ENCODE data around the gene KCNQ4.

Gene KCNQ4

GRCh38 chr1:40838980-40839942 is 55.7 kb downstream of the KCNQ4 start:
- no peak for DNase-seq (ENCODE audit: low read depth in 3 of 3, low spot score in 1 of 3)

- no peak for DNase-seq (ENCODE audit: low read depth in 3 of 3, low spot score in 1 of 3)
Measured at GRCh38 chr1:40839943-40840335, 56.4 kb downstream of the KCNQ4 start.

- no peak for DNase-seq (ENCODE audit: low read depth in 3 of 3, low spot score in 1 of 3)
Measured at GRCh38 chr1:40840526-40841323, 57.1 kb downstream of the KCNQ4 start.

- no peak for DNase-seq (ENCODE audit: low read depth in 3 of 3, low spot score in 1 of 3)
Measured at GRCh38 chr1:40841602-40842001, 58.0 kb downstream of the KCNQ4 start.

GRCh38 chr1:40842207-40842606 is 58.6 kb downstream of the KCNQ4 start:
- DNase-seq (ENCODE audit: low read depth in 3 of 3, low spot score in 1 of 3) = no peak

GRCh38 chr1:40842691-40843090 is 59.1 kb downstream of the KCNQ4 start:
- no peak for DNase-seq (ENCODE audit: low read depth in 3 of 3, low spot score in 1 of 3)

- no peak for DNase-seq (ENCODE audit: low read depth in 3 of 3, low spot score in 1 of 3)
Measured at GRCh38 chr1:40844079-40844478, 60.5 kb downstream of the KCNQ4 start.

GRCh38 chr1:40844887-40845878 is 61.6 kb downstream of the KCNQ4 start:
- no peak for DNase-seq (ENCODE audit: low read depth in 3 of 3, low spot score in 1 of 3)

- no peak for DNase-seq (ENCODE audit: low read depth in 3 of 3, low spot score in 1 of 3)
Measured at GRCh38 chr1:40845895-40846294, 62.3 kb downstream of the KCNQ4 start.

GRCh38 chr1:40847023-40847745 is 63.6 kb downstream of the KCNQ4 start:
- DNase-seq (ENCODE audit: low read depth in 3 of 3, low spot score in 1 of 3) = no peak

GRCh38 chr1:40848530-40849189 is 65.1 kb downstream of the KCNQ4 start:
- DNase-seq (ENCODE audit: low read depth in 3 of 3, low spot score in 1 of 3) = no peak

GRCh38 chr1:40849801-40850592 is 66.4 kb downstream of the KCNQ4 start:
- peak; percentile 34 to 65 (median 60) for DNase-seq (ENCODE audit: low read depth in 3 of 3, low spot score in 1 of 3)

GRCh38 chr1:40851643-40852042 is 68.1 kb downstream of the KCNQ4 start:
- DNase-seq (ENCODE audit: low read depth in 3 of 3, low spot score in 1 of 3) = no peak

GRCh38 chr1:40853113-40853884 is 69.7 kb downstream of the KCNQ4 start:
- no peak for DNase-seq (ENCODE audit: low read depth in 3 of 3, low spot score in 1 of 3)

- DNase-seq (ENCODE audit: low read depth in 3 of 3, low spot score in 1 of 3) = no peak
Measured at GRCh38 chr1:40853885-40854170, 70.2 kb downstream of the KCNQ4 start.

GRCh38 chr1:40855513-40855912 is 71.9 kb downstream of the KCNQ4 start:
- DNase-seq (ENCODE audit: low read depth in 3 of 3, low spot score in 1 of 3) = no peak

GRCh38 chr1:40856116-40856515 is 72.5 kb downstream of the KCNQ4 start:
- DNase-seq (ENCODE audit: low read depth in 3 of 3, low spot score in 1 of 3) = no peak

- DNase-seq (ENCODE audit: low read depth in 3 of 3, low spot score in 1 of 3) = no peak
Measured at GRCh38 chr1:40856656-40857302, 73.2 kb downstream of the KCNQ4 start.

Measured in stimulated activated CD4-positive, alpha-beta T cell treated with anti-CD3 and anti-CD28 coated beads, TNF-alpha, amount 100 ng/mL, for 1 hour (primary cell).